Esophagus squamous epithelium (tissue), 5 donors: Measurements from ENCODE around the gene DACT2. TPM values are rescaled to one million over a fixed set of nuclear protein-coding genes. Genes with fewer than 3 reads are reported as not detected.
"Not testable (repeated sequence)": the region's sequence is repeated elsewhere in the genome, so short reads cannot be mapped to it uniquely, and the experiment has no call there.

Source experiments
- DNase-seq: peaks from one replicate; lab custom pipeline; 2025; lab: John Stamatoyannopoulos, UW
- H3K27ac ChIP-seq, 4 donors: fragments of 200-600 bp; sonication (generic); one replicate each; pipeline ENCODE4 v1.5.1; 2016 to 2019; ENCODE audit warnings: mild to moderate bottlenecking in 1 of 4
- H3K27me3 ChIP-seq, 4 donors: fragments of 200-600 bp; sonication (generic); 1 replicate in 3 of 4; 2 replicates in 1 of 4; pipeline versions ENCODE4 v1.5.1 to v1.6.0; 2017 to 2021; ENCODE audit warnings: antibody characterized with exemption in 1 of 4
- H3K36me3 ChIP-seq, 3 donors: fragments of 200-600 bp; sonication (generic); one replicate each; pipeline ENCODE4 v1.5.1; 2016 to 2019
- H3K4me1 ChIP-seq, 3 donors: fragments of 200-600 bp; sonication (generic); one replicate each; pipeline ENCODE4 v1.5.1; 2017 to 2019
- H3K4me3 ChIP-seq, 4 donors: fragments of 200-600 bp; sonication (generic); 1 replicate in 3 of 4; 2 replicates in 1 of 4; pipeline ENCODE4 v1.5.1; 2016 to 2019; ENCODE audit warnings: mild to moderate bottlenecking in 2 of 4, moderate library complexity in 1 of 4
- H3K9me3 ChIP-seq, 3 donors: fragments of 200-600 bp; sonication (generic); one replicate each; pipeline ENCODE4 v1.5.1; 2016 to 2019
- CTCF ChIP-seq, 6 experiments: fragments of 450-650 bp in 4 of 6; fragments of 200-600 bp in 2 of 6; sonication (generic) in 2 of 6; IDR thresholded peaks; one replicate each; pipeline ENCODE4 v1.5.1; 2016 to 2019; ENCODE audit warnings: antibody characterized with exemption in 6 of 6, mild to moderate bottlenecking in 4 of 6, moderate library complexity in 4 of 6
- POLR2A ChIP-seq, 4 donors: fragments of 450-650 bp; IDR thresholded peaks; one replicate each; pipeline ENCODE4 v1.6.1; 2017; ENCODE audit warnings: antibody characterized with exemption in 4 of 4, mild to moderate bottlenecking in 4 of 4, moderate library complexity in 3 of 4
- WGBS, 2 donors: methylation state at CpG; one replicate each; pipeline ENCODE4 v1.1.5; 2018; 5-methylcytosine and 5-hydroxymethylcytosine counted together
- intact Hi-C: fragments of 100-400 bp; cut with DNase I; formaldehyde crosslinking; loops from one replicate; pipeline ENCODE4 v1.15.0; 2022
- total RNA-seq, 4 donors: library from RNA; depleted of rRNA; stranded (reverse); fragments of >200 nt; gene quantifications; one replicate each; pipeline ENCODE4 v1.1.0, GENCODE V29; 2016
- donor health status: DM: yes; HTN: yes; CAD: no.

DACT2 gene
- total RNA-seq, 4 donors from 2014 or later: 0.57 to 2.8 (median 1.9) TPM

- Histone ChIP-seq H3K27ac (no peak overlapping the region), H3K4me1 (peaks cover 0 to 19% (median 0%) of the 10 kb centered on the region in 3 donors), H3K4me3 (no peak overlapping the region), H3K36me3 (no peaks in the 10 kb centered on the region), H3K9me3 (no peaks in the 10 kb centered on the region), H3K27me3 (peaks cover 0 to 5% (median 0%) of the 10 kb centered on the region in 4 donors)
- DNase-seq: no peak
- intact Hi-C loops: loop anchor here (10.0 kb wide), 1 partner anchor 209 kb away; no protein-coding TSS in a partner anchor
- 55 to 80% methylated on average over 3 of the region's 3 CpGs for WGBS, 2 donors
- TF ChIP-seq POLR2A (IDR thresholded peaks at IDR 0.05) (no peak), CTCF (IDR thresholded peaks at IDR 0.05) (no peak)
Observed at GRCh38 chr6:168363302-168363701, 43.7 kb upstream of the DACT2 start.

- Histone ChIP-seq H3K27me3 (peaks cover 0 to 4% (median 0%) of the 10 kb centered on the region in 4 donors), H3K4me3 (no peak overlapping the region), H3K27ac (no peak overlapping the region), H3K4me1 (peaks cover 0 to 10% (median 0%) of the 10 kb centered on the region in 3 donors), H3K36me3 (no peaks in the 10 kb centered on the region), H3K9me3 (no peaks in the 10 kb centered on the region)
- 83 to 91% methylated on average over 6 to 7 of the region's 10 CpGs for WGBS, 2 donors
- DNase-seq: no peak
- no peak for TF ChIP-seq CTCF (IDR thresholded peaks at IDR 0.05)
- intact Hi-C loops: loop anchor here (10.0 kb wide), 1 partner anchor 208 kb away; no protein-coding TSS in a partner anchor
Observed at GRCh38 chr6:168362276-168362990, 42.9 kb upstream of the DACT2 start.

DNA sequence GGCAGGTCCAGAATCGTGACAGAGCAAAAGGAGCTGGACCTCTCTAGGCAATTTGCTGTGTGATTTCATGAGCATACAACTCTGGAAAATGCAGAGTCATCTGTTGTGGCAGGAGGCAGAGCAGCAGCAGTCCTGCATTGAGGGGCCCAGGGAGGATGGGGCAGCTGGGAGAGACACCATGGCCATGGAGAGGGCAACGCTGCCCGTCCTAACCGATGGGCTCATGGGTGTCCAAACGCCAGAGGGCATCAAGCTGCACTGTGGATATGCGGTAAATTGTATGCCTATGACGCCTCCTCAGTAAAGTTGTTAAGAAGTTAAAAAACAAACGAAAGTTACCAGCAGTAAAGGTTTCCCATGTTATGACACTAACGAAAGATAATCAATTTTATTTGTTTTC, 42.2 kb upstream of the DACT2 start:
- no peak overlapping the region for H3K27ac ChIP-seq

GRCh38 chr6:168359794-168360193, 40.2 kb upstream of the DACT2 start:
- peaks cover 0 to 8% (median 0%) of the 10 kb centered on the region in 3 donors for H3K4me1 ChIP-seq
- WGBS, 2 donors: 75 to 81% methylated on average over 12 to 14 of the region's 14 CpGs
- no peak overlapping the region for H3K27ac ChIP-seq
- no peak for DNase-seq
- intact Hi-C loops: loop anchor here (10.0 kb wide), 1 partner anchor 205 kb away; no protein-coding TSS in a partner anchor
- H3K4me3 ChIP-seq: no peak overlapping the region
- TF ChIP-seq CTCF (IDR thresholded peaks at IDR 0.05): no peak
- no peak for TF ChIP-seq POLR2A (IDR thresholded peaks at IDR 0.05)
- no peaks in the 10 kb centered on the region for H3K36me3 ChIP-seq
- peaks cover 0 to 20% (median 0%) of the 10 kb centered on the region in 4 donors for H3K27me3 ChIP-seq
- H3K9me3 ChIP-seq: no peaks in the 10 kb centered on the region

More for the DNA sequence above, 42.2 kb upstream of the DACT2 start:
- 92 to 93% methylated on average over 9 of the region's 9 CpGs for WGBS, 2 donors
- Histone ChIP-seq H3K4me3 (no peak overlapping the region), H3K4me1 (peaks cover 0 to 6% (median 0%) of the 10 kb centered on the region in 3 donors), H3K36me3 (no peaks in the 10 kb centered on the region), H3K9me3 (no peaks in the 10 kb centered on the region), H3K27me3 (peaks cover 0 to 2% (median 0%) of the 10 kb centered on the region in 4 donors)
- TF ChIP-seq POLR2A (IDR thresholded peaks at IDR 0.05): no peak
- no peak for TF ChIP-seq CTCF (IDR thresholded peaks at IDR 0.05)
- intact Hi-C loops: loop anchor here (10.0 kb wide), 1 partner anchor 207 kb away; no protein-coding TSS in a partner anchor
- no peak for DNase-seq

DNA sequence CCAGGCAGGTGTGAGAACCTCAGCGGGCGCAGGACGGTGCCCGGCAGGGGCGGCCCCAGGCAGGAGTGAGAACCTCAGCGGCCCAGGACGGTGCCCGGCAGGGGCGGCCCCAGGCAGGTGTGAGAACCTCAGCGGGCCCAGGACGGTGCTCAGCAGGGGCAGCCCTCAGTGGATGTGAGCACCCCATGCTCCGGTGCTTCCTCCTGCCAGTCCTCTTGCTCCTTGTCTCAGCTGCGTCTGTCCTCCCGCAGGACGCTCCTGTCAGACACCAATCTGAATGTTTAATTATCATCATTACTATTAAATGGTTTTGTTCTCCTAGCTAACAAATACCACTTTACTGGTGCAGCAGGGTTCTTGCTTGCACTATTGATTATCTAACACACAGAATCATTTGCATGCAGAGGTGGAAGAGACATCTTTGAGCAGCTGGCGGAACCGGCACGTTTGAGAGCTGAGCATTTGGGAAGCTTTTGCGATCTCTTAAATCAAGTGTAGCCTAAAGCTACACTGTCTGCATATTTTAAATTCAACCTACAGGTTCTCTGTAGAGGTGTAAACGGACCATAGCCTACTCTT, 39.4 kb upstream of the DACT2 start:
- intact Hi-C loops: no loop called here
- WGBS, 2 donors: 84 to 90% methylated on average over 10 to 13 of the region's 20 CpGs
- TF ChIP-seq POLR2A (IDR thresholded peaks at IDR 0.05) (no peak), CTCF (IDR thresholded peaks at IDR 0.05) (no peak)
- H3K4me3 ChIP-seq: no peak overlapping the region
- H3K27ac ChIP-seq: no peak overlapping the region
- no peaks in the 10 kb centered on the region for H3K9me3 ChIP-seq
- peaks cover 0 to 8% (median 0%) of the 10 kb centered on the region in 3 donors for H3K4me1 ChIP-seq
- no peaks in the 10 kb centered on the region for H3K36me3 ChIP-seq
- no peak for DNase-seq
- H3K27me3 ChIP-seq: peaks cover 0 to 20% (median 0%) of the 10 kb centered on the region in 4 donors

DNA sequence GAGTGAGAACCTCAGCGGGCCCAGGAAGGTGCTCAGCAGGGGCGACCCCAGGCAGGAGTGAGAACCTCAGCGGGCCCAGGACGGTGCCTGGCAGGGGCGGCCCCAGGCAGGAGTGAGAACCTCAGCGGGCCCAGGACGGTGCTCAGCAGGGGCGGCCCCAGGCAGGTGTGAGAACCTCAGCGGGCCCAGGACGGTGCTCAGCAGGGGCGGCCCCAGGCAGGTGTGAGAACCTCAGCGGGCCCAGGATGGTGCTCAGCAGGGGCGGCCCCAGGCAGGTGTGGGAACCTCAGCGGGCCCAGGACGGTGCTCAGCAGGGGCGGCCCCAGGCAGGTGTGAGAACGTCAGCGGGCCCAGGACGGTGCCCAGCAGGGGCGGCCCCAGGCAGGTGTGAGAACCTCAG, 37.3 kb upstream of the DACT2 start:
- intact Hi-C loops, DNase-seq, H3K9me3 ChIP-seq, H3K36me3 ChIP-seq, H3K4me3 ChIP-seq, H3K4me1 ChIP-seq, H3K27ac ChIP-seq: not testable (repeated sequence)
- H3K27me3 ChIP-seq: peaks cover 0 to 20% (median 0%) of the 10 kb centered on the region in 4 donors
- no CpG with 5 or more reads among the region's 20 CpGs for WGBS, 2 donors
